ENCODE results near the gene CDHR3. TPM values are rescaled to one million over a fixed set of nuclear protein-coding genes. Genes with fewer than 3 reads are reported as not detected.

Gene CDHR3
- total RNA-seq, 1 donor from 2014 or later, result 7.7 TPM

GRCh38 chr7:106075937-106076336, 112.9 kb downstream of the CDHR3 start:
- ATAC-seq, result no peak

GRCh38 chr7:106076537-106076936, 113.5 kb downstream of the CDHR3 start:
- ATAC-seq (no peak), DNase-seq (ENCODE audit: low spot score) (no peak)

More at GRCh38 chr7:106075937-106076336, 112.9 kb downstream of the CDHR3 start:
- DNase-seq (ENCODE audit: low spot score), result no peak

GRCh38 chr7:106080300-106080987, 117.4 kb downstream of the CDHR3 start:
- peak; percentile 98 for ATAC-seq
- DNase-seq (ENCODE audit: low spot score), result no peak

- ATAC-seq (no peak), DNase-seq (ENCODE audit: low spot score) (no peak)
Measured at GRCh38 chr7:106082087-106082854, 119.2 kb downstream of the CDHR3 start.

Other genes starting within 250 kb of the CDHR3 start
- gene ATXN7L1, start 86.7 kb upstream of the CDHR3 start, total RNA-seq, result 15.5 TPM
- gene SYPL1, start 149.0 kb downstream of the CDHR3 start, total RNA-seq, result 22.7 TPM